Measurements from ENCODE around the gene VAPB.
"Not testable (repeated sequence)": the region's sequence is repeated elsewhere in the genome, so short reads cannot be mapped to it uniquely, and the experiment has no call there.

Gene VAPB

GRCh38 chr20:58408603-58409246 is 19.7 kb downstream of the VAPB start:
- peaks cover 35% of the 10 kb centered on the region for H3K9me3 Mint-ChIP-seq
- no peak overlapping the region for H3K27ac Mint-ChIP-seq
- H3K27me3 Mint-ChIP-seq (ENCODE audit: low read depth, poor library complexity), result peaks cover 5% of the 10 kb centered on the region
- peaks cover 43% of the 10 kb centered on the region for H3K36me3 Mint-ChIP-seq (ENCODE audit: low read depth)
- no peak overlapping the region for H3K4me3 Mint-ChIP-seq
- peaks cover 11% of the 10 kb centered on the region for H3K4me1 Mint-ChIP-seq
- no peak for DNase-seq
- TF ChIP-seq, protein P1, sequence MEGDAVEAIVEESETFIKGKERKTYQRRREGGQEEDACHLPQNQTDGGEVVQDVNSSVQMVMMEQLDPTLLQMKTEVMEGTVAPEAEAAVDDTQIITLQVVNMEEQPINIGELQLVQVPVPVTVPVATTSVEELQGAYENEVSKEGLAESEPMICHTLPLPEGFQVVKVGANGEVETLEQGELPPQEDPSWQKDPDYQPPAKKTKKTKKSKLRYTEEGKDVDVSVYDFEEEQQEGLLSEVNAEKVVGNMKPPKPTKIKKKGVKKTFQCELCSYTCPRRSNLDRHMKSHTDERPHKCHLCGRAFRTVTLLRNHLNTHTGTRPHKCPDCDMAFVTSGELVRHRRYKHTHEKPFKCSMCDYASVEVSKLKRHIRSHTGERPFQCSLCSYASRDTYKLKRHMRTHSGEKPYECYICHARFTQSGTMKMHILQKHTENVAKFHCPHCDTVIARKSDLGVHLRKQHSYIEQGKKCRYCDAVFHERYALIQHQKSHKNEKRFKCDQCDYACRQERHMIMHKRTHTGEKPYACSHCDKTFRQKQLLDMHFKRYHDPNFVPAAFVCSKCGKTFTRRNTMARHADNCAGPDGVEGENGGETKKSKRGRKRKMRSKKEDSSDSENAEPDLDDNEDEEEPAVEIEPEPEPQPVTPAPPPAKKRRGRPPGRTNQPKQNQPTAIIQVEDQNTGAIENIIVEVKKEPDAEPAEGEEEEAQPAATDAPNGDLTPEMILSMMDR (IDR thresholded peaks at IDR 0.05), result no peak

GRCh38 chr20:58414216-58414615 is 25.2 kb downstream of the VAPB start:
- peaks cover 70% of the 10 kb centered on the region for H3K36me3 Mint-ChIP-seq (ENCODE audit: low read depth)
- H3K4me3 Mint-ChIP-seq; H3K27ac Mint-ChIP-seq; H3K27me3 Mint-ChIP-seq (ENCODE audit: low read depth, poor library complexity); DNase-seq: not testable (repeated sequence)
- peaks cover 42% of the 10 kb centered on the region for H3K9me3 Mint-ChIP-seq
- H3K4me1 Mint-ChIP-seq, result peaks cover 10% of the 10 kb centered on the region

DNA sequence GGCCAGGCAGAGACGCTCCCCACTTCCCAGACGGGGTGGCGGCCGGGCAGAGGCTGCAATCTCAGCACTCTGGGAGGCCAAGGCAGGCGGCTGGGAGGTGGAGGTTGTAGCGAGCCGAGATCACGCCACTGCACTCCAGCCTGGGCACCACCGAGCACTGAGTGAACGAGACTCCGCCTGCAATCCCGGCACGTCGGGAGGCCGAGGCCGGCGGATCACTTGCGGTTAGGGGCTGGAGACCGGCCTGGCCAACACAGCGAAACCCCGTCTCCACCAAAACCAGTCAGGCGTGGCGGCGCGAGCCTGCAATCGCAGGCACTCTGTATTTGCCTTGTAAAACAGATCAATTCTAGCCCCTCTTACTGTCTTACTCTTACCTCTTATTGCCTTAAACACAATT is 25.8 kb downstream of the VAPB start:
- Mint-ChIP-seq H3K9me3 (peaks cover 37% of the 10 kb centered on the region), H3K36me3 (ENCODE audit: low read depth) (peaks cover 70% of the 10 kb centered on the region), H3K4me1 (peaks cover 13% of the 10 kb centered on the region), H3K4me3 (peak overlapping the region; percentile 20)
- not testable (repeated sequence) for H3K27ac Mint-ChIP-seq; H3K27me3 Mint-ChIP-seq (ENCODE audit: low read depth, poor library complexity); DNase-seq

GRCh38 chr20:58416057-58416456 is 27.0 kb downstream of the VAPB start:
- Mint-ChIP-seq H3K4me1 (peaks cover 13% of the 10 kb centered on the region), H3K36me3 (ENCODE audit: low read depth) (peaks cover 71% of the 10 kb centered on the region), H3K27me3 (ENCODE audit: low read depth, poor library complexity) (peaks cover 5% of the 10 kb centered on the region), H3K4me3 (no peak overlapping the region), H3K27ac (peak overlapping the region; percentile 72), H3K9me3 (peaks cover 26% of the 10 kb centered on the region)
- TF ChIP-seq, protein P1 (IDR thresholded peaks at IDR 0.05), result no peak
- DNase-seq, result no peak

- TF ChIP-seq, protein P1 (IDR thresholded peaks at IDR 0.05), result no peak
- no peak for DNase-seq
- H3K4me3 Mint-ChIP-seq, result no peak overlapping the region
- peaks cover 2% of the 10 kb centered on the region for H3K27me3 Mint-ChIP-seq (ENCODE audit: low read depth, poor library complexity)
- H3K9me3 Mint-ChIP-seq, result peaks cover 18% of the 10 kb centered on the region
- H3K4me1 Mint-ChIP-seq, result peaks cover 13% of the 10 kb centered on the region
- peak overlapping the region; percentile 18 for H3K27ac Mint-ChIP-seq
- H3K36me3 Mint-ChIP-seq (ENCODE audit: low read depth), result peaks cover 68% of the 10 kb centered on the region
Observed at GRCh38 chr20:58416835-58417234, 27.8 kb downstream of the VAPB start.

DNA sequence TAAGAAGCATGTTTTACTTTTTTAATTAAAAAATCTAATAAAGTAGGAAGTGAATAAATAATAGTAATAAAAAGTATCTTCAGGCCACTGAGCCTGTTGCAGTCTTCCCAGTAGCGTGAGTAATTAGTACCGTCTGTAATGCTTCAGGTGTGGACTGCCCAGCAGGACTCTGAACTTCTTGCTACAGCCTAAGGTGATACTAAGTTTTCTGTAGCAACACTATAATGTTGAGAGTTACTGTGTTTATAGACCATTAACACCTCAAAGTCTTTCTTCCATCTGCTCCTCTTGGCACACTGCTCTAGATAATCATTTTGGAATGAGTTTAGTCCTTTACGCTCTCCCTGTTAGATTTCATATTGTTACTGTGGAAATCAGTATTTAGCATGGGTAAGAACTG is 28.4 kb downstream of the VAPB start:
- Mint-ChIP-seq H3K4me1 (peaks cover 13% of the 10 kb centered on the region), H3K27ac (no peak overlapping the region), H3K4me3 (no peak overlapping the region), H3K9me3 (peaks cover 13% of the 10 kb centered on the region), H3K27me3 (ENCODE audit: low read depth, poor library complexity) (no peaks in the 10 kb centered on the region), H3K36me3 (ENCODE audit: low read depth) (peaks cover 68% of the 10 kb centered on the region)
- TF ChIP-seq, protein P1 (IDR thresholded peaks at IDR 0.05), result no peak
- DNase-seq, result no peak
